ENCODE measurements around the gene EPHX1.

The EPHX1 gene

DNA sequence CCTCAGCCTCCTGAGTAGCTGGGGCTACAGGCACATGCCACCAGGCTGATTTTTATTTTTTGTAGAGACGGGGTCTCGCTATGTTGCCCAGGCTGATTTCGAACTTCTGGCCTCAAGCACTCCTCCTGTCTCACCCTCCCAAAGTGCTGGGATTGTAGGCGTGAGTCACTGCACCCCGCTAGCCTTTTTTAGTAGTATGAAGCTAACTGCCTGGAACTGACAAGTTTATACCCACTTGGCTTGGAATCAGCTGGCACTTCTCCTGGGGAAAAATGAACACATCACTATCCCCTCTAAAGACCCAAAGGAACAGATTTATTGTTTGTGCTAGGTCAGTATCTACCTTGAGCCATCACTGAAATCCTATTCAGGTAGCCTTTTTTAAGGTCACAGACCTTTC, 53.2 kb downstream of the EPHX1 start:
- DNase-seq (ENCODE audit: extremely low read depth, low read depth), result no peak
- TF ChIP-seq, protein P1, sequence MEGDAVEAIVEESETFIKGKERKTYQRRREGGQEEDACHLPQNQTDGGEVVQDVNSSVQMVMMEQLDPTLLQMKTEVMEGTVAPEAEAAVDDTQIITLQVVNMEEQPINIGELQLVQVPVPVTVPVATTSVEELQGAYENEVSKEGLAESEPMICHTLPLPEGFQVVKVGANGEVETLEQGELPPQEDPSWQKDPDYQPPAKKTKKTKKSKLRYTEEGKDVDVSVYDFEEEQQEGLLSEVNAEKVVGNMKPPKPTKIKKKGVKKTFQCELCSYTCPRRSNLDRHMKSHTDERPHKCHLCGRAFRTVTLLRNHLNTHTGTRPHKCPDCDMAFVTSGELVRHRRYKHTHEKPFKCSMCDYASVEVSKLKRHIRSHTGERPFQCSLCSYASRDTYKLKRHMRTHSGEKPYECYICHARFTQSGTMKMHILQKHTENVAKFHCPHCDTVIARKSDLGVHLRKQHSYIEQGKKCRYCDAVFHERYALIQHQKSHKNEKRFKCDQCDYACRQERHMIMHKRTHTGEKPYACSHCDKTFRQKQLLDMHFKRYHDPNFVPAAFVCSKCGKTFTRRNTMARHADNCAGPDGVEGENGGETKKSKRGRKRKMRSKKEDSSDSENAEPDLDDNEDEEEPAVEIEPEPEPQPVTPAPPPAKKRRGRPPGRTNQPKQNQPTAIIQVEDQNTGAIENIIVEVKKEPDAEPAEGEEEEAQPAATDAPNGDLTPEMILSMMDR (IDR thresholded peaks at IDR 0.05; ENCODE audit: low read depth, low read length), result no peak

DNA sequence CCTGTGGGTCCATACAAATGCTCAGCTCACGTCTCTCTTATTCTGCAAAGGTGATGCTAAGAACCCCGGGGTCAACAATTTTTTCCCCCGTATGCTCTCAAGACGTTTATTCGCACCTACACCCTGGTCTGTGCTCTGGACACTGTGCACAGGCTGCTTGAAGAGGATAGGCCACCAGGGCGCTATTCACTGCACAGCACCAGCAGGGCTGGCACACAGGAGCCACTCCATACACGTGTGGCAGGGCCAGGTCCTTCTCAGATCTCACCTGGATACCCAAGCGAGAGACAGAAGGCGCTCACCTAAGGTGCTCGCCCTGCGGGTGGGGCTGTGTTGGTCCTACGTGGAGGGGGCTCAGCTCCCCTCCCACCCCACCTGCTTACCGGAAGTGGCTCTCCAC, 55.6 kb downstream of the EPHX1 start:
- TF ChIP-seq, protein P1 (IDR thresholded peaks at IDR 0.05; ENCODE audit: low read depth, low read length), result no peak
- DNase-seq (ENCODE audit: extremely low read depth, low read depth), result no peak

DNA sequence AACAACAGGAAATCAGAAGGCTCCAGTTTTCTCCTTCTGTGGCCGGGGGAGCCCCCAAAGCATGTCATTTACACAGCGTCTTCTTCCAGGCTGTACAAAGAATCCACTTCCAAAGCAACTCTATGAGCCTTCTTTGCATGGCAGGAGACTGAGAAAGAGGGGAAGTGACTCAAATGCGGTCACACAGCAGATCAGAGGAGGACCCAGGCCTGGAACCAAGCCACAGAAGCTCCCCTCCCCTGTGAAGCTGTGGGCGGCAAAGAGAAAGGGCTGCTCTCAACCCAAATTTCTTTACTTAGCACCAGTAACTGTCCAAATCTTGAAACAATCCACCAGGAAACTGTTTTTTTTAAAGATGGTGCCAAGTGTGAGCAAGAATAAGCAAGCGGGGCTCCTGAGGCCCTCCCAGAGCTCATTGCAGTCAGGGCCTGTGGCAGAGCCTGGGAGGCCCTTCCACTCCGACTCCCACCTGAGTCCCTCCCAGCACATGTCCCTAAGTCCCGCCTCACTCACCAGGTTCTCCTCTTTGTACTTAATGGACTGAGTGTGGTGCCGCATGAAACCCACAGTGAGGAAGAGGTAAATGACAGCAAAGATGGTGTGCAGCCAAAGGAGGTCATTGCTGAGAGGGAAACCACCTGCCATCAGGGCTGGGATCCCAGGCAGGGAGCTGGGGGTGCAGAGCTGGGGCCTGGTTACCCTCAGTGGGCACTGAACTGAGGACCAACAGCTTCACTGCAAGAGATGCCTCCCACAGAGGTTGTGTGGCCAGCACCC, 56.3 kb downstream of the EPHX1 start:
- no peak for DNase-seq (ENCODE audit: extremely low read depth, low read depth)

DNA sequence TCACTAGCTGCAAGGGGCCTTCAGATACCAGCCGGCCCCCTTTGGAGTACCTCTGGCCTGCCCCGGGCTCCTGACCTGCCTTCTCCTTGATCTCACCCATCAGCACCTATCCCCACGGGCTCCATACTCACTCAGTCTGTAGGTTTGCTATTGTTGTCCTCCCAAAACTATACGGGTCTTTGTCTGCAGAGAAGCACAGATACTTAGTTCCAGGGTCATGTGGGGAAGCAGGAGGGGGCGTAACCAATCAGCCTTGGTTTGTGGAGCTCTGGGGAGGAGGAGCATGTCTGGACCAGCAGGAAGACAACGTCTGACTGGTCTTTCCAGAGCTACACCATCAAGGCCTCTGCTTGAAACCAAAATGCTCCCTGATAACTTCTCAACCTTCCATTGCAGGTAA, 57.1 kb downstream of the EPHX1 start:
- DNase-seq (ENCODE audit: extremely low read depth, low read depth), result no peak
- TF ChIP-seq, protein P1 (IDR thresholded peaks at IDR 0.05; ENCODE audit: low read depth, low read length), result no peak

More for the DNA sequence above, 56.3 kb downstream of the EPHX1 start:
- TF ChIP-seq, protein P1 (IDR thresholded peaks at IDR 0.05; ENCODE audit: low read depth, low read length), result no peak

DNA sequence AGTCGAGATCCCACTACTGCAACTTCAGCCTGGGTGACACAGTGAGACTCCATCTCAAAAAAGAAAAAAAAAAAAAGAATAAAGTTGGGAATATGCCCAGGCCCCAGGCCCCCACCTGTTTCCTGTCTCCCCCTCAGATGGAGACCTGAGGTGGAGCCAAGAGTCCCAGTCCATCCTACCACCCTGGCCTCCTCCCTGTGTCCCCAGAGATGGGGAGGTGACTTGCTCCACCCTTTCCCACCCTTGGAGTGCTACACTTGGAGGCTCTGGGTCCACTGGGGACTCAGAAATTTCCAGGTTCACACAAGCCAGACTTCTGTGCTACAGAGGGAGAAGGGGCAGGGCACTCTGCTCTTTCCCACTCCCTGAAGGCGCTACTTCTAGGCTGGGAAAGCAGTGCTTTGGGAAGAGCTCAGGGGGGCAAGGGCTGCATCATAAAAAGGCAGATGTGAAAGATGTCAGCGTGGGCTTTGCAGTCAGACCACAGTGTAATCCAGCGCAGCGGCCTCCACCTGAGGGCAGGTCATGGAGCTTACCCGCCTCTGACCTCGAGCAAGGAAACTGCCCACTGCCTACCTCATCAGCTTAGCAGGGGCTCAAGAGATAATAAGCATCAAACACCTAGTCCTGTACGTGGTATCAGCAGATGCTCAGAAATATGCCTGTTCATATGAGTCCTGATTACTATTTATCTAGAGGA, 58.9 kb downstream of the EPHX1 start:
- TF ChIP-seq, protein P1 (IDR thresholded peaks at IDR 0.05; ENCODE audit: low read depth, low read length), result no peak
- DNase-seq (ENCODE audit: extremely low read depth, low read depth), result no peak

DNA sequence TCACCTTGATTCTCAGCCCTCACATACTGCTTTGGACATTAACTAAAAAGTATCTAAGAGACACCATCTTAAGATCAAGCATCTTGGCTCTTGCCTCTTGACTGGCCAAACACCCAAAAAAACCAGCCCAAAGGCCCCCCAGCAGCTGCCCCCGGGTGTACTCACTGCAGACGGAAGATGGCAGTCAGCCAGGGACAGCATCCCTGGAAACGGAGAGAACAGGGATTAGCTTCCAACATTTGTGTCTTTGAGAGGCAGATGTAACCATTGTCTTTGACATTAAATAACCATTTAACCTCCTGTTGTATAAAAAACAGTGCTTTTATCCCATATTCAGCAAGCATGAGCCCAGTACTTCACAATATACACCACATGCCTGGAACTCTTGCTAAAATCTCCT, 61.0 kb downstream of the EPHX1 start:
- TF ChIP-seq, protein P1 (IDR thresholded peaks at IDR 0.05; ENCODE audit: low read depth, low read length), result no peak
- DNase-seq (ENCODE audit: extremely low read depth, low read depth), result no peak

DNA sequence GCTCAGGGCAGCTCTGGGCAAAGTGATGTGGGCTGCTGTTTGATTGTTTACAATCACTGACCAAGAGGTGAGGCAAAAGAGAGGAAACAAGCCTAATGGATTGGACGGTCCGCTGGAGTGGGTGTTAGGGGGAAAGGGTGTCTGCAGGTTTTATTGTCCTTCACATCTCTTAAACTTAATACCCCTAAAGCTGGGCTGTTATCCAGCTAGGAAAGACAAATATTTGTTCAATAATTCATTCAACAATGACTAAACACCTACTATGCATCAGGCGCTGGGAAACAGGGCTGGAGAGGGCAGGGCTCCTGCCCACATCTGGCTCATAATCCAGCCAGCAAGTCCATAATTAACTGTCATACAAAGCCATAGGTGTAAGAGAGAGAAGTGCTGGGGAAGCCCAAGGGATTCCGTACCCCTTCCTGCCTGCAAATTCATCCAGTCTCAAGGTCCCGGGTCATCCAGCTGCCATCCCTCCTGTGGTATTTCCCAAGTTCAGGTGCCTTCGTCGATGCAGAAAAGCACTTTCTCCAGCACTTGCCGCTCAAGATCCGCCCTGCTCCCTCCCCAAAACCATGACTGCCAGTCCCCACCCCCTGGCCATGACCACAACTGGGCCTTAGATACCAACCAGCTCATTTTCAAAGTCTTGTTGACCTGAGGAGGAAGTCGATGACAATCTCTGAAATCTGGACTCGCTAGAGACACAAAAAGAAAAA, 61.6 kb downstream of the EPHX1 start:
- DNase-seq (ENCODE audit: extremely low read depth, low read depth), result no peak
- TF ChIP-seq, protein P1 (IDR thresholded peaks at IDR 0.05; ENCODE audit: low read depth, low read length), result no peak
